GM21390 (cell line): ENCODE data around the gene OSBPL9.
"Not testable (repeated sequence)": the region's sequence is repeated elsewhere in the genome, so short reads cannot be mapped to it uniquely, and the experiment has no call there.

Experiments
- ATAC-seq: cut with Tn5 transposase; IDR thresholded peaks from one replicate; pipeline ENCODE4 v1.9.1; 2021; ENCODE audit not compliant: unreplicated experiment

OSBPL9 gene

DNA sequence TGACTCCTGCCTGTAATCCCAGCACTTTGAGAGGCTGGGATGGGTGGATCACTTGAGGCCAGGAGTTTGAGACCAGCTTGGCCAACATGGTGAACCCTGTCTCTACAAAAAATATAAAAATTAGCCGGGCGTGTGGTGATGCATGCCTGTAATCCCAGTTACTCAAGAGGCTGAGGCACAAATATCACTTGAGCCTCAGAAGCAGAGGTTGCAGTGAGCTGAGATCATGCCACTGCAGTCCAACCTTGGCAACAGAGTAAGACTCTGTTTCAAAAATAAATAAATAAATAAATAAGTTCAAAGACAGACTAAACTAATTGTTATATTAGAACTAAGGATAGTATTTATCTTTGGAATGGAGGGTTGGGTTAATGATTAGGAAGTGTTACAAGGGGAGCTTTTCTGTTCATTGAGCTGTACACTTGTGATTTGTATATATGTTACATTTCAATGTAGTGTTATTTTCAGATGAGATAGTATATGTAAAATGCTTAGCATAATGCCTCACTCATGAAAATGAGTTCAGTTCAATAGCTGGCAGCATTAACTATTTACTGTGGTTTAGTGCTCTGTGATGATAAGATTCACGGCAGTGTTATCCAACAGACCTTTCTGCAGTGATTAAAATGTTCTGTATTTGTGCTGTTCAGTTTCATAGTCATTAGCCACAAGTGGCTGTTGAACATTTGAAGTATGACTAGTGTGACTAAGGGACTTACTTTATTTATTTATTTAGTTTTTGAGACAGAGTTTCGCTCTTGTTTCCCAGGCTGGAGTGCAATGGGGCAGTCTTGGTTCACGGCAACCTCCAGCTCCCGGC is 47.7 kb downstream of the OSBPL9 start:
- ATAC-seq: no peak

DNA sequence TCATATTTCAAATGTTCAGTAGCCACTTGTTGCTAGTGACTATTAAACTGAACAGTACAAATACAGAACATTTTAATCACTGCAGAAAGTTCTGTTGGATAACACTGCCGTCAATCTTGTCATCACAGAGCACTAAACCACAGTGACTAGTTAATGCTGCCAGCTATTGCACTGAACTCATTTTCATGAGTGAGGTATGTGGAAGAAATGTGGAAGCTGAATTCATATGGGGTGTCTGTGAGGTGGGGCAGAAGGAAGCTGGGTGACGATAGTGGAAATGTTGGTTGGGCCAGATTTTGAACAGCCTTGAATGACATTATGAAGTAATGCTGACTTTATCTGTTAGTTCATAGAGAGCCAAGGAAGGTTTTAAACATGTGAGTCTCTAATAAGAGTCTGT is 49.6 kb downstream of the OSBPL9 start:
- ATAC-seq: no peak

DNA sequence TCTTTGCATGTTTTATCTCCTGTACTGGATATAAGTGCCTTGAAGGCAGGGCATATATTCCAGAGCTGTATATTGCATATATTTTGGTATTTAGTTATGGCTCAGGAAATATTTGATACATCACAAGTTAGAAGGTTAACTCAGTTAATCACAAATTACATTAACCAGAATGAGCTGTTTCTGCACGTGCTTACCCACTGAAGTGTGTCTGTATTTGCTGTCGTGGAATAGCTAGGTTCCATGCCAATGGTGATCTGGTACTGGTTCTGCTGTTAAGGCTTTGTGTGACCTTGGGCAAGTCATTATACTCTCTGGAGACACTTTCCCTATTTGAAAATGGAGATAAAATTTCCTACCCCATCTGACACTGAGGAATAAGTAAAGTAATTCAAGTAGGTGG is 50.7 kb downstream of the OSBPL9 start:
- no peak for ATAC-seq

DNA sequence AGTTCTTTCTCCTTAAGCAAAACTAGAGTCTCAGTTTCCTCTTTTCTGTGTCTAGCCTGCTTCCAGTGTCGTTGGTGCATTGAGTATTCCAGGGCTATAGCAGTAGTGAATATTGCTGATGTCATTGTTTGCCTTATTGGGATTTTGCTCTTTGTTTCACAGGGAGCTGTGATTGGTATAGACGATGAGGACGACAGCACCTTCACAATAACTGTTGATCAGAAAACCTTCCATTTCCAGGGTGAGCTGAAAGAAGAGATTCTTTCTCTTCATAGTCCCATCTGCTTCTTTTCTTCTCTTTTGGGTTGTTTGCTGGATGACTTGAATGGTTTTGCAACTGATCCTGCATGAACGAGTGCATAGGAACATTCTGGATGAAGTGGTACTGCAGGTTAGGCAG is 52.4 kb downstream of the OSBPL9 start:
- no peak for ATAC-seq

DNA sequence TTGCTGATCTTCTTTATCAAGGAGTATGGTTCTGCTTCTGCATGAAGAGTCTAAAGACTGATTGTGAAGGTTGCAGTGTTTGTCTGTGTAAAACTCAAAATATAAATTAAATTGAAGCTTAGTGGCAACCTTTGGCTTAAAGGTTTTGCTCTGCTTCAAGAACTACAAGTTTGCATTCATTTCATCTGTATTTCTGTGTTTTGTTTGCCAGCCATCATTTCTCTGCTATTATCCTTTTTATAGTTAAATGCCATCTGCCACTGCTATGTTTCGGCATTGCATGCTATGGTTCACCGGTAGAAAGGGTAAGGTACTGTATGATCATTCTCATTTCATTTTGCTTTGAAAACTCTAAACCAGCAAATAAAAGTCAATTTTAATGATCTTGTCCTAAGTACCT is 52.9 kb downstream of the OSBPL9 start:
- no peak for ATAC-seq

DNA sequence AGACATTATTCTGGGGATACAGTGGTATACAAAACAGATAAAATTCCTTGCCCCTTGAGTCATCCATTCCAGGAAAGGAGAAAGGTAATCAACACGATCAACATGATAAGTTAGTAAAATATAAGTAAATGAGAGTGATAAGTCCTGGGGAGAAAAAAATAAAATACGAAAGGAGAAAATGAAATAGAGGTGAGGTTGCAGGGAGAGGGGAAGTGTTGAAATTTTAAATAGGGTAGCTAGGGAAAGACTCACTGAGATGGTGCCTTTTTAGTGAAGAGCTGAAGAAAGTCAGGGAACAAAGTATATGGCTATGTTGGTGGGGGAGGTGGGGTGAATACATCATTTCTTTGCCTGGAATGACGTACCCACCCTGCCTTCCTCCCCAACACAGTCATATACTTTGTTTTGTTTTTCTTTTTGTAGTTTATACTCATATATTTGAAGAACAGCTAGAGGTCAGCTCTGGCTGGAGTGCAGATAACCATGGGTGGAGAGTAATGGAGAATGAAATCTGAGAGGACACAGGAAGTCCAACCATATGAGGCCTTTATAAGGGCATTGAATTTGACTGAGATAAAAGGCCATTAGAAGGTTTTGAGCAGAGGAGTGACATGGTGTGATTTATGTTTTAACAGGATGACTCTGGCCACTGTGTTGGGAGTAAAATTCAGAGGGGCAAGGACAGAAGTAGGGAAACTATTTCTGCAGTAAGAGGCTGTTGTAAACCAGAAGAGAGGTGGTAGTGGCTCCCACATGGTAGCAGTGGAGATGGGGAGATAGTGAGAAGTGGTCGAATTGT is 54.8 kb downstream of the OSBPL9 start:
- no peak for ATAC-seq

DNA sequence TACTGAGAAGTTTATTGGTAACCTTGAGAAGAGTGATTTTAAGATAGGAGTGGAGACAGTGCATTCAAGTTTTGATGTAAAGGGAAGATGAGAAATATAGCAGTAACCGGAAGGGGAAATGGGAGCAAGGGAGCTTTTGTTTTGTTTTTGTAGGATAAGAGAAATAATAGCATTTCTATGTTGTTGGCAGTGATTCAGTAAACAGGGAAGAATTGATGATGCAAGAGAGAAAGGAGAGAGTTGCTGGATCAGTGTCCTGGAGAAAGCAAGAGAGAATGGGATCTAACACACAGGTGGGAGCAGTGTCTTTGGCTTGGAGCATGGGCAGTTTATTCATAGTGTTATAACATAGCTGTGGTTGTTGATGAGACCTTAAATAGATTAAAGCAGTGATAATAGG is 56.4 kb downstream of the OSBPL9 start:
- no peak for ATAC-seq

DNA sequence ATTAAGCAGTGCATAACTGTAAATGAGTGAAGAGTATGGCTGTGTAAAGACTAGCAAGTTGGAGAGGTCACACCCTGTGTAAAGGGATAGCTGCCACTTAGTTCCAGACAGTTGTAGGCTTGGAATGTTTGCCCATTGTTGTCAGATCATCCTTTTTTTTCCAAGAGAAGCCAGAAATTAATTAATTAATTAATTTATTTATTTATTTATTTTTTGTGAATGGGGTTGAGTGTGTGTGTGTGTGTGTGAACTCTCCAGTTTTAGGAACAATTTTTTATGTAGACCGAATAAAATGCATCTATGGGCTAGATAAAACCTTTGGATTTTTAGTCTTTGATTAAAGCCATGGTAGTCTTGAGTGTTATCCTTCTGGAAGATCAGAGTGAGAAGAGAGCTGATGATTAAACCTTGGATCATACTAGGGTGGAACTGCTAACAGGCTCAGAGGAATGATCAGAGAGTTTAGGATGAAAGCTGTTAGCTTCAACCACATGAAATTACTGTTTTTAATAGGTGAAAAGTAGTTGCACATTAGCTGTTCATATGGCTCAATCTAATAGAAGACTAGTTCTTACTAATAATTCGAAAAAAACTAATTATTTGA is 58.4 kb downstream of the OSBPL9 start:
- no peak for ATAC-seq

DNA sequence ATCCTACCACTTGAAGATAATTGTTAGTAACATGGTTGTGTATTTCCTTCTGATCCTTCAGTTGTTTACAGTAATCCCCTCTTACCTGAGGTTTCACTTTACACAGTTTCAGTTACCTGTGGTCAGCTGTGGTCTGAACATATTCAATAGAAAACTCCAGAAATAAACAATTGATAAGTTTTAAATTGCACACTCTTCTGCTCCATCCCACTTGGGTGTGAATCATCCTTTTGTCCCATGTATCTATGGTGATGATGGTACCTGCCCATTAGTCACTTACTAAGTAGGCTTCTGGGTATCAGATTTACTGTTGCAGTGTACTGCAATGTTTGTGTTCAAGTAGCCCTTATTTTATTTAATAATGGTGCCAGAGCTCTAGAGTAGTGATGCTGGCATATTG is 62.5 kb downstream of the OSBPL9 start:
- ATAC-seq: no peak

DNA sequence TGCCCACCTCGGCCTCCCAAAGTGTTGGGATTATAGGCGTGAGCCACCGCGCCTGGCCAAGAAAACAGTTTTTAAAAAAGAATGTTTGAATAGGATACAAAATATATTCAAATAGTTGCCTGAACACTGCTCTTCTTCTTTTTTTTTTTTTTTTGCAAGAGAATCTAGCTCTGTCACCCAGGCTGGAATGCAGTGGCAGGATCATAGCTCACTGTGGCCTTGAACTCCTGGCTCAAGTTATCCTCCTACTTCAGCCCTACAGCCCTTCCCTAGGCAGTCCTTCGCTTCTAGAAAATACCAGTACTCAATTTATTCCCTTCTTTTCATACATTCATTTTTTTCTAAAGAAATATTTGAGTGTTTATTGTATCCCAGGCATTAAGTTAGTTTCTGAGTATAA is 67.9 kb downstream of the OSBPL9 start:
- ATAC-seq: no peak

DNA sequence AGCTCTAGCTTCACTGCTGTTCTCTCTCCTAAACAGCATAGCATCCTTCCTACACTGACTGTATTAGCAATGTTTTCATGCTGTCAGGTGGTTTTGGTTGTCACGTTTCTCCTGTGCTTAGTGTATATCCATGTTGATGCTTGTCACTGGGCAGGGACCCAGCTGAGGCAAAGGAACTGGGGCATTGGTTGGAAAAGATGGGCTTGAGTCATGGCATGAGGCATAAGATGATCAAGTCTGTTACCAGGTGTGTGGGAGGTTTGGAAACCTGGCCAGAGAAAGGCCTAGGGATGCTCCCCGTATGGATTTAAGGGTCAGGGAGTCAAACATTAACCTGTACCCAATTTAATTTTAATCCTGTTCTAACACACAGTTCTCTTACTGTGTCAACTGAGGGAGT is 69.6 kb downstream of the OSBPL9 start:
- ATAC-seq: no peak

DNA sequence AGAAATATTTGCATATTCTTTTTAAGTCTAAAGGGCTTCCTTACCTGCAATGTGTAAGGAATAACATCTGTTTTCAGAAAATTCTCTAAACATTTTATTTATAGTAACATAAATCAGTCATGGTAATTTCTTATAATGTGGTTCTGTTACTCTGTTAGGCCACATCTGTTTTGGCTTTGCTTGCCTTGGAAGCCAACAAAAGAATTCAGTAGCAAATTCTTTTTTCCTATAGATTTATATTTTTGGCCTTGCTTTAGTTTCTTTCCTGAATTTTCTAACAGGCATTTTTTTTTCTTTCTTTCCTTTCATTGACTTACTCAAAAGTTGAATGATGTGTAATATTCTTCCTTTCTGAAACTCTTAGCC is 72.2 kb downstream of the OSBPL9 start:
- no peak for ATAC-seq

DNA sequence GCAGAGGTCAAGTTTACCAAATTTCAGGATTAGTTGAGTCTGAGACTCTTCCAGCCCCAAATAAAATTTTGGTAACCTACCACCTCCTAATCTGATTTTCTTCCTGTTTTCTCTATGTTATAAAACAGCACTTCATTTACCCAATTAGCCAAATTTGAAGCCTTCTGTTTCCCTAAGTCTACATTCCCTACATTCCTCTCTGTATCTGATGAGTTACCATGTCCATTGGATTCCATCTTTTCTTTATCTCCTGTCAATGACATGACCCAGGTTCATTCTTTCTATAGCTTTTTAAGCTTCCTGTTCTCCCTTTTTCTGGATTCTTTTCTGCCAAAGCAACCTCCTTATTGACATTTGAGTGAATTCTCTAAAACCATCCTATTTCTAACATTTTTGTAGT is 72.8 kb downstream of the OSBPL9 start:
- ATAC-seq: no peak

DNA sequence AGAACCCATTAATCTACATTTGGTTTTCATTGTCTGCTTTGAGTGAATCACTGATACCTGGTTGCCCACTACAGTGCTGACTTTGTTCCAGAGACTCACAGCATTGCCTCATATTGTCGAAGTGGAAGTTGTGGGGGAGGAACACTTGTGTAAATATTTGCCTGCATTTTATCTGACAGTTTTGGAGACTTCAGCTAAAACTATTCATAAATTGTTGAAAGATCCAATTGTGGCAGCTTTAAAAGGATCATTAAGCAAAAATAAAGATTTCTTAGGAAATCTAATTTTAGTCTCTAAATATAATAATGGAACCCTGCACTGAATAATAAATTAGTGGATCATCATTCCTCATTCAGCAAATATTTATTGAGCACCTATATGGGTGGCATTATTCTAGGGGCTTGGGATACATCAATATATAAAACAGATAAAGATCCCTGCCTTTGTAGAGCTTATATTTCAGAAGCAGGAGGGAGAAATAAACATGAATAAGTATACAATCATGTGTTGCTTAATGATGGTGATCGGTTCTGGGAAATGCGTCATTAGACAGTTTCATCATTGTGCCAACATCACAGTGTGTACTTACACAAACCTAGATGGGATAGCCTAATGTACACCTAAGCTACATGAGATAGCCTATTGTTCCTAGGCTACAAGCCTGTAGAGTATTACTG is 73.5 kb downstream of the OSBPL9 start:
- no peak for ATAC-seq

DNA sequence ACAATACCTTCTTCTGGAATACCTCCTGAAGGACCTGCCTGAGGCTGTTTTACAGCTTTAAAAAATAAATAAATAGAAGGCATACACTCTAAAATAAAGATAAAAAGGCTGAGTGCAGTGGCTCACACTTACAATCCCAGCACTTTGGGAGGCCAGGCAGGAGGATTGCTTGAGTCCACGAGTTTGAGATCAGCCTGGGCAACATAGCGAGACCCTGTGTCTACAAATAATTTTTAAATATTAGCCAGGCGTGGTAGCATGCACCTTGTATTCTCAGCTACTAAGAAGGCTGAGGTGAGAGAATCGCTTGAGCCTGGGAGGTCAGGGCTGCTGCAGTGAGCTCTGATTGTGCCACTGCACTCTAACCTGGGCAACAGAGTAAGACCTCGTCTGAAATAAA is 75.0 kb downstream of the OSBPL9 start:
- no peak for ATAC-seq

DNA sequence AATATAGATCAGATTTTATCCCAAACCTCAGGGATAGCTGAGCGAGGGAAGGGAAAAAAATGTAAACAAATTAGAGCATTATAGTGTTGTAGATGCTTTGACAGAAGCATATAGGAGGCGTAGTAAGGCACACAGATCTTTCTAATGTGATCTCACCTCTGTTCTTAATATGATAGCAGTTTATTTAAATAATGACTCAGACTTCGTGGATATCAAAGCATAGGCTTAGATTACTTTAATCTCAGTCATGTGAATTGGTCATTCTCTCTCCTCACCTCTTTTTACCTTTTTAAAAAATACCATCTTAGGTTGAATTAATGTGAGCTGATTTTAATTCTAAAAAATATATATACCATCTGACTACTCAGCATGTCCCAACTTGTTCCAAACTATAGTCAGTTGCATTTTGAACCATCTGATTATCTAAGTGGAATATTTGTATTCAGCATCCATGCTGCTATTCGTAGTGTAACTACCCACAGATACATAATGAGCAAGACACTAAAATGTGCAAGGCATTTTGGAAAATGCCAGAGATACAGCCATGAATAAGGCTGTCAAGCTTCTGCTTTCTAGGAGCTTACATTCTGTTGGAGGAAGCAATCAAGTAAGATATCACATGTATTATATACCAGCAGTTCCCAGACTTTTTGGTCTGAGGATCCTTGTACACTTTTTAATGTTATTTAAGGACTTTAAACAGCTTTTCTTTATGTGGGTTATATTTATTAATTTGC is 76.7 kb downstream of the OSBPL9 start:
- no peak for ATAC-seq

DNA sequence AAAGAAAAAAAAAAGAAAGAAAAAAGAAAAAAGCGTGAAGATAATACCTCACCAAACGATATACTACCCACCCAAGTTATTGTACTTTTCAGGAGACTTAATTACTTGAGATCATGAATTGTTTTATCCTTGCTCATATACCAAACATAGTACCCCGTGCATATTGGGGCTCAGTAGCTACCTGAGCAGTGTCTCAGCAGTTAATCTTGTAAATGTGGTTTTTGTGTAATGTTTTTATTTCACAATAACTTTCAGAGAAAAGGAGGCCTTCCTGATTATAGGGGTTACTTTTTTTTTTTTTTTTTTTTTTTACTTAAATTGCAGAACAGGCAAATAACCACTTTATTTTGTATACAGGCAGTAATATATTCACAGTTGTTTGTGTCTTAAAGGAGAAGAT is 80.3 kb downstream of the OSBPL9 start:
- no peak for ATAC-seq

DNA sequence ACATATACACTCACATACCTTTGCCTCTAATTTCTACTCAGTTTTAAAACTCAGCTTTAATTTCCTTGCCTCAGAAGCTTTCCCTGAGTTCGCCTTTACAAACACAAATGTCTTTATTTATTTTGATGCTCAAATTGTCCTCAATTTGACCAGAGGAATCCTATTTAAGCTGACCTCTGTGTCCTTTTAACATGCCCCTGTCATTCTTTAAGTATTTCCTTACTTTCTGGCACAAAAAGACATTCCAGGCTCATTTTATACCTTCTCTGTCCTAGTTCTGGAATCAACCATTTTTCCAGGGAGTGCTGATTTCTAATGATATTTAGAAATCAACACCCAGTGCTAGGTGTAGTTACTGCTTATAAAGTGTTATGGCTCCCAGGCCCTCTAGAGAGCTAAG is 82.5 kb downstream of the OSBPL9 start:
- ATAC-seq: no peak

DNA sequence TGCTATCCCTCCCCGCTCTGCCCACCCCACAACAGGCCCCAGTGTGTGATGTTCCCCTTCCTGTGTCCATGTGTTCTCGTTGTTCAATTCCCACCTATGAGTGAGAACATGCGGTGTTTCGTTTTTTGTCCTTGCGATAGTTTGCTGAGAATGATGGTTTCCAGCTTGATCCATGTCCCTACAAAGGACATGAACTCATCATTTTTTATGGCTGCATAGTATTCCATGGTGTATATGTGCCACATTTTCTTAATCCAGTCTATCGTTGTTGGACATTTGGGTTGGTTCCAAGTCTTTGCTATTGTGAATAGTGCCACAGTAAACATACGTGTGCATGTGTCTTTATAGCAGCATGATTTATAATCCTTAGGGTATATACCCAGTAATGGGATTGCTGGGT is 84.9 kb downstream of the OSBPL9 start:
- ATAC-seq: not testable (repeated sequence)

DNA sequence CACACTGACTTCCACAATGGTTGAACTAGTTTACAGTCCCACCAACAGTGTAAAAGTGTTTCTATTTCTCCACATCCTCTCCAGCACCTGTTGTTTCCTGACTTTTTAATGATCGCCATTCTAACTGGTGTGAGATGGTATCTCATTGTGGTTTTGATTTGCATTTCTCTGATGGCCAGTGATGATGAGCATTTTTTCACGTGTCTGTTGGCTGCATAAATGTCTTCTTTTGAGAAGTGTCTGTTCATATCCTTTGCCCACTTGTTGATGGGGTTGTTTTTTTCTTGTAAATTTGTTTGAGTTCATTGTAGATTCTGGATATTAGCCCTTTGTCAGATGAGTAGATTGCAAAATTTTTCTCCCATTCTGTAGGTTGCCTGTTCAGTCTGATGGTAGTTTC is 85.3 kb downstream of the OSBPL9 start:
- not testable (repeated sequence) for ATAC-seq

DNA sequence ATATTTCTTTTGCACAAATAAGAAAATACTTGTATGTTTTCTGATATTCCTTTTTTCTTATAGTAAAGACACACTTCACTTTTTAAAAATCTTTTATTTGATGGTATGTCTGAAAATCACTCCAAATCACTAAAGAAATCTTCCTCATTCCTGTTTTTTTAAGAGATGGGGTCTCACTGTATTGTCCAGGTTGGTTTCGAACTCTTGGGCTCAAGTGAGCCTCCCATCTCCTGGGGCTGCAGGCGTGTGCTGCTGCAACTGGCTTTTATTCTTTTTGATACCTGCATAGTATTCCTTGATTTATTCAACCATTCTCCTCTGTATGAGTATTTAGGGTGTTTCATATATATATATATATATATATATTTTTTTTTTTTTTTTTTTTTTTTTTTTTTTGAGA is 88.1 kb downstream of the OSBPL9 start:
- no peak for ATAC-seq
